SKM-1 treated with dmso at 0.1 percent for 144 hours (cell line): ENCODE data around the gene HCRTR2.

Experiments
- DNase-seq: peaks from one replicate; lab custom pipeline; 2025; ENCODE audit not compliant: unreplicated experiment; lab: John Stamatoyannopoulos, UW

The HCRTR2 gene

DNA sequence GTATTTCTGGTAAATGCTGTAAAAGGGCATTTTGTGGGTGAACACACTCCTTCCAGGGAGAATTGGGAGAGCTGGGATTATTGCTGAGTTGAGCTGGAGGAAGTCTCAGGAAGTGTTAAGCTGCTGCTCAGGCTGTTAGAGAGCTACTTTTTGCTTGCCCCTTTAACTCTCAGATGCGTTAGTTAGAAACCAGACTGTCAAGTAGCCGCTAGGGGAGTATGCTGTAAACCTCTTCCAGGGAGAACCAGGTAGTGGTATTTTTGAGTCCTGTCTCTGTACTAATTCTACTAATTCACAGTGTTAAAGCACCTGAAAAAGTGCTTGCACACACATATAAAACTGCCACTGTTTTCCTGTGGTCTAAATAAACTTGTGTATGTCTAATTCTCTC is 146.4 kb downstream of the HCRTR2 start:
- no peak for DNase-seq

GRCh38 chr6:55327169-55327568 is 152.9 kb downstream of the HCRTR2 start, which contains the start of gene GFRAL:
Gene GFRAL, plus strand, starts transcription at chr6:55327469. Its CDS starts 86 bp downstream, at chr6:55327555.
- DNase-seq, result no peak
